RWPE2 (cell line): Measurements from ENCODE around the gene ENO2.

Experiments
- ATAC-seq: fragments of 200-7000 bp; cut with Tn5 transposase; 3 replicates; pipeline ENCODE4 v1.9.1; 2021; ENCODE audit warnings: low read depth
- DNase-seq: peaks from one replicate; pipeline ENCODE4 v3.0.0-alpha.2; 2020; ENCODE audit warnings: low spot score
- H3K27ac ChIP-seq: fragments of 450-650 bp; 2 replicates; pipeline ENCODE4 v1.5.1; 2017; ENCODE audit warnings: mild to moderate bottlenecking; ENCODE audit not compliant: poor library complexity, severe bottlenecking
- H3K27me3 ChIP-seq: fragments of 250-450 bp; sonication (Bioruptor Pico); 2 replicates; pipeline ENCODE4 v1.5.1; 2021; ENCODE audit warnings: mild to moderate bottlenecking, moderate library complexity; ENCODE audit not compliant: insufficient read depth, poor library complexity, severe bottlenecking
- H3K36me3 ChIP-seq: fragments of 250-450 bp; sonication (Bioruptor Pico); 2 replicates; pipeline ENCODE4 v1.5.1; 2020; ENCODE audit warnings: low read depth, mild to moderate bottlenecking, moderate library complexity
- H3K4me1 ChIP-seq: fragments of 250-450 bp; sonication (Bioruptor Pico); 2 replicates; pipeline ENCODE4 v1.5.1; 2021; ENCODE audit warnings: mild to moderate bottlenecking, moderate library complexity; ENCODE audit not compliant: insufficient read depth, poor library complexity, severe bottlenecking
- H3K4me3 ChIP-seq: fragments of 250-450 bp; sonication (Bioruptor Pico); 2 replicates; pipeline ENCODE4 v1.5.1; 2021; ENCODE audit warnings: mild to moderate bottlenecking, moderate library complexity; ENCODE audit not compliant: severe bottlenecking
- H3K9me3 ChIP-seq: fragments of 250-450 bp; sonication (Bioruptor Pico); 2 replicates; pipeline ENCODE4 v1.5.1; 2021; ENCODE audit warnings: mild to moderate bottlenecking, moderate library complexity; ENCODE audit not compliant: severe bottlenecking
- TF ChIP-seq, protein P1 (sequence below): fragments of 450-650 bp; IDR thresholded peaks from one replicate; pipeline ENCODE4 v1.5.1; 2017; ENCODE audit warnings: mild to moderate bottlenecking, moderate library complexity; ENCODE audit not compliant: poor library complexity, severe bottlenecking

The ENO2 gene

DNA sequence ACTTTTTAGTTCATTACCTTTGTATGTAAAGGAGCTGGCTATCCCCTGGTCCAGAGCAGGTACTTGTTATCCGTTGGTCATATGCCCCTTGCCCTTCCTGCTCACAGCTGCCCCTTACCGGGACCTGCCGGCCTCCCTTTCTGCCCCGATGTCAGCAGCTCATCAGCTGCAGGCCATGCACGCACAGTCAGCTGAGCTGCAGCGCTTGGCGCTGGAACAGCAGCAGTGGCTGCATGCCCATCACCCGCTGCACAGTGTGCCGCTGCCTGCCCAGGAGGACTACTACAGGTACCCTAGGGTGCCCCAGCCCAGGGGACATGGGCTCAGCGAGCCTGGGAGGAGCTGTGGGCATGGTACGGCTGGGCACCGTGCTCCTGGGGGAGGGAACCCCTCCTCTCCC lies 26.9 kb downstream of the ENO2 start:
- ATAC-seq, result no peak
- Histone ChIP-seq H3K27ac (no peak overlapping the region), H3K4me1 (peaks cover 13% of the 10 kb centered on the region), H3K27me3 (no peaks in the 10 kb centered on the region), H3K4me3 (no peak overlapping the region), H3K36me3 (peaks cover 29% of the 10 kb centered on the region), H3K9me3 (no peaks in the 10 kb centered on the region)
- no peak for DNase-seq
- TF ChIP-seq, protein P1, sequence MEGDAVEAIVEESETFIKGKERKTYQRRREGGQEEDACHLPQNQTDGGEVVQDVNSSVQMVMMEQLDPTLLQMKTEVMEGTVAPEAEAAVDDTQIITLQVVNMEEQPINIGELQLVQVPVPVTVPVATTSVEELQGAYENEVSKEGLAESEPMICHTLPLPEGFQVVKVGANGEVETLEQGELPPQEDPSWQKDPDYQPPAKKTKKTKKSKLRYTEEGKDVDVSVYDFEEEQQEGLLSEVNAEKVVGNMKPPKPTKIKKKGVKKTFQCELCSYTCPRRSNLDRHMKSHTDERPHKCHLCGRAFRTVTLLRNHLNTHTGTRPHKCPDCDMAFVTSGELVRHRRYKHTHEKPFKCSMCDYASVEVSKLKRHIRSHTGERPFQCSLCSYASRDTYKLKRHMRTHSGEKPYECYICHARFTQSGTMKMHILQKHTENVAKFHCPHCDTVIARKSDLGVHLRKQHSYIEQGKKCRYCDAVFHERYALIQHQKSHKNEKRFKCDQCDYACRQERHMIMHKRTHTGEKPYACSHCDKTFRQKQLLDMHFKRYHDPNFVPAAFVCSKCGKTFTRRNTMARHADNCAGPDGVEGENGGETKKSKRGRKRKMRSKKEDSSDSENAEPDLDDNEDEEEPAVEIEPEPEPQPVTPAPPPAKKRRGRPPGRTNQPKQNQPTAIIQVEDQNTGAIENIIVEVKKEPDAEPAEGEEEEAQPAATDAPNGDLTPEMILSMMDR, result no peak

DNA sequence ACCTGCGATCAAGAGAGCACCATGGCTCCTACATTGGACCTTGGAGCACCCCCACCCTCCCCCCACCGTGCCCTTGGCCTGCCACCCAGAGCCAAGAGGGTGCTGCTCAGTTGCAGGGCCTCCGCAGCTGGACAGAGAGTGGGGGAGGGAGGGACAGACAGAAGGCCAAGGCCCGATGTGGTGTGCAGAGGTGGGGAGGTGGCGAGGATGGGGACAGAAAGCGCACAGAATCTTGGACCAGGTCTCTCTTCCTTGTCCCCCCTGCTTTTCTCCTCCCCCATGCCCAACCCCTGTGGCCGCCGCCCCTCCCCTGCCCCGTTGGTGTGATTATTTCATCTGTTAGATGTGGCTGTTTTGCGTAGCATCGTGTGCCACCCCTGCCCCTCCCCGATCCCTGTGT lies 27.4 kb downstream of the ENO2 start:
- H3K27me3 ChIP-seq, result no peaks in the 10 kb centered on the region
- H3K9me3 ChIP-seq, result no peaks in the 10 kb centered on the region
- ATAC-seq (no peak), DNase-seq (no peak)
- TF ChIP-seq, protein P1, result no peak
- H3K27ac ChIP-seq, result no peak overlapping the region
- H3K36me3 ChIP-seq, result peaks cover 29% of the 10 kb centered on the region
- peaks cover 13% of the 10 kb centered on the region for H3K4me1 ChIP-seq
- no peak overlapping the region for H3K4me3 ChIP-seq

DNA sequence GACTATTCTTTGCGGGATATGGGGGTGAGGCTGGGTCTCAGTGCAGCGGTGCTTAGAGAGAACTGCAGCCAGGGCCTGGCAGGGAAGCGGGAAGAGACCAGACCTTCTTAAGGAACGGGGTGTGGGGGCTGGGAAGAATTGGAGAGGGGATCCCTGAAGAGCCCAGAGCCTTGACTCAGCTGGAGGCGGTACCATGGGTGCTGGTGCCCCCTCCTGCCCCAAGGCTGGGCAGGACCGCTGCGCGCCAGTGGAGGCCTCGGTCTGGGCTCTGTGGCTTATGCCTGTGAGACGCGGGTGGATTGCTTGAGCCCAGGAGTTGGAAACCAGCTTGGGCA lies 27.9 kb downstream of the ENO2 start:
- ATAC-seq, result no peak

DNA sequence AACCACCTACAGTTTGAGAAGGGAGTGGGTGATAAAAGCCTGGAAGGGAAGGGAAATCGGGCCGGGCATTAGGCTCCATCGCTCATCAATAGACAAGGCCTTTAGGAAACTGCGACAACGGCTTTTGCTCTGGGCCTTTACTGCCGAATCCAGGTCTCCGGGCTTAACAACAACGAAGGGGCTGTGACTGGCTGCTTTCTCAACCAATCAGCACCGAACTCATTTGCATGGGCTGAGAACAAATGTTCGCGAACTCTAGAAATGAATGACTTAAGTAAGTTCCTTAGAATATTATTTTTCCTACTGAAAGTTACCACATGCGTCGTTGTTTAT lies 29.0 kb downstream of the ENO2 start:
- no peaks in the 10 kb centered on the region for H3K27me3 ChIP-seq
- H3K27ac ChIP-seq, result peak overlapping the region; percentile 96
- DNase-seq, result no peak
- no peaks in the 10 kb centered on the region for H3K9me3 ChIP-seq
- H3K36me3 ChIP-seq, result peaks cover 29% of the 10 kb centered on the region
- ATAC-seq, result peak; percentile 26
- peak overlapping the region; percentile 43 for H3K4me3 ChIP-seq
- peaks cover 16% of the 10 kb centered on the region for H3K4me1 ChIP-seq
- TF ChIP-seq, protein P1, result no peak

More for the DNA sequence above, 27.9 kb downstream of the ENO2 start:
- TF ChIP-seq, protein P1, result no peak
- H3K9me3 ChIP-seq, result no peaks in the 10 kb centered on the region
- peak overlapping the region; percentile 96 for H3K27ac ChIP-seq
- H3K4me3 ChIP-seq, result no peak overlapping the region
- peaks cover 29% of the 10 kb centered on the region for H3K36me3 ChIP-seq
- H3K4me1 ChIP-seq, result peaks cover 16% of the 10 kb centered on the region
- no peak for DNase-seq
- no peaks in the 10 kb centered on the region for H3K27me3 ChIP-seq

DNA sequence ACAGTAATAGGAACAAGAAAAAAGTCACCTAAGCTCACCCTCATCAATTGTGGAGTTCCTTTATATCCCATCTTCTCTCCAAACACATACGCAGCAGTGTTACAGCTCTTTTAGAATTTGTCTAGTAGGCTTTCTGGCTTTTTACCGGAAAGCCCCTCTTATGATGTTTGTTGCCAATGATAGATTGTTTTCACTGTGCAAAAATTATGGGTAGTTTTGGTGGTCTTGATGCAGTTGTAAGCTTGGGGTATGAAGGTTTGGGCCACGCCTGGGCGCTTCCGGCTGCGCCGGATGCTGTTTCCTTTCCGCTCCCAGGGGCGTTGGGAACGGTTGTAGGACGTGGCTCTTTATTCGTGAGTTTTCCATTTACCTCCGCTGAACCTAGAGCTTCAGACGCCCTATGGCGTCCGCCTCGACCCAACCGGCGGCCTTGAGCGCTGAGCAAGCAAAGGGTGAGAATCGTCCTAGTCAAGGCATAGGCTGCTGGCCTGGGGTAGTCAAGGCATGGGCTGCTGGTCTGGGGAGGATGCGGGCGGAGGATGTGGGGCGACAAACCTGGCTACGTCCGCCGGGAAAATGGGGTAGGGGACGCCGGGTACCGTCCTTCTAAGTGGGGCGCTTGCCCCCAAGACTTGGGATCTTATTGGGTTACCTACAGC lies 29.5 kb downstream of the ENO2 start, which contains the start of the genes C12orf57 and RNU7-1:
Gene C12orf57, plus strand, starts transcription at position 301 of the 659 bp plus-strand sequence. Its CDS starts 100 bp downstream, at position 401.
Gene RNU7-1, plus strand, starts transcription at position 95 of the 659 bp plus-strand sequence.
- H3K36me3 ChIP-seq, result peaks cover 26% of the 10 kb centered on the region
- H3K4me1 ChIP-seq, result peaks cover 16% of the 10 kb centered on the region
- no peaks in the 10 kb centered on the region for H3K27me3 ChIP-seq
- peak within 1 kb of the TSS; percentile 96 for H3K27ac ChIP-seq
- H3K4me3 ChIP-seq, result peak within 1 kb of the TSS; percentile 43
- no peak for DNase-seq
- no peaks in the 10 kb centered on the region for H3K9me3 ChIP-seq
- TF ChIP-seq, protein P1, result no peak
- peak; percentile 45 for ATAC-seq
